Left lung (tissue), 10 donors: ENCODE results near the gene STX5. TPM values are rescaled to one million over a fixed set of nuclear protein-coding genes. Genes with fewer than 3 reads are reported as not detected.

ENCODE experiments used
- ATAC-seq: fragments of 200-7000 bp; cut with Tn5 transposase; one replicate; pipeline ENCODE4 v1.9.1; 2020; ENCODE audit warnings: moderate library complexity
- DNase-seq, 4 donors: peaks; one replicate each; pipeline ENCODE4 v3.0.0-alpha.2; 2013 to 2020
- H3K27ac ChIP-seq, 2 donors: fragments of 200-600 bp; sonication (generic) in 1 of 2; one replicate each; pipeline versions ENCODE4 v1.5.0 to v1.8.0; 2020 to 2021
- H3K27me3 ChIP-seq, 2 donors: fragments of 200-600 bp; sonication (generic) in 1 of 2; one replicate each; pipeline versions ENCODE4 v1.5.0 to v1.8.0; 2020 to 2021
- H3K36me3 ChIP-seq, 2 donors: fragments of 200-600 bp; sonication (generic) in 1 of 2; one replicate each; pipeline versions ENCODE4 v1.5.0 to v1.8.0; 2020 to 2021
- H3K4me1 ChIP-seq, 2 donors: fragments of 200-600 bp; one replicate each; pipeline ENCODE4 v1.8.0; 2021
- H3K4me3 ChIP-seq, 2 donors: fragments of 200-600 bp; sonication (generic) in 1 of 2; one replicate each; pipeline versions ENCODE4 v1.5.0 to v1.8.0; 2020 to 2021; ENCODE audit warnings: mild to moderate bottlenecking in 1 of 2
- H3K9me3 ChIP-seq, 2 donors: fragments of 200-600 bp; sonication (generic) in 1 of 2; one replicate each; pipeline versions ENCODE4 v1.5.0 to v1.8.0; 2020 to 2021
- CTCF ChIP-seq, 2 donors: fragments of 200-600 bp; sonication (generic) in 1 of 2; IDR thresholded peaks; one replicate each; pipeline versions ENCODE4 v1.5.0 to v1.8.0; 2021; ENCODE audit warnings: antibody characterized with exemption in 2 of 2
- intact Hi-C, 2 donors: fragments of 100-400 bp; cut with DNase I; formaldehyde crosslinking; loops; one replicate each; pipeline versions ENCODE4 v1.11.2 to v1.14.2; 2022
- polyA plus RNA-seq, 6 donors: library from polyadenylated mRNA; unstranded; fragments of 120-200 nt; gene quantifications; one replicate each; pipeline ENCODE4 v1.2.1, GENCODE V29; 2013; ENCODE audit not compliant: insufficient read length in 6 of 6
- total RNA-seq, 2 donors: library from RNA; stranded (reverse); fragmentation: NEBNext Ultra II Directional; extraction: Animal tissue kit (Norgen Biotek cat#: 25700); gene quantifications; one replicate each; pipeline ENCODE4 v1.2.1, GENCODE V29; 2021
- donor health status: DM: no; HTN: yes; CAD: no.
- donor health status: DM: no; HTN: no; CAD: no.

Gene STX5
- total and polyA plus RNA-seq, 8 donors, result 38.9 to 55.7 (median 50.4) TPM

- no peak for DNase-seq
- TF ChIP-seq CTCF (IDR thresholded peaks at IDR 0.05), result no peak
- Histone ChIP-seq H3K27me3 (no peaks in the 10 kb centered on the region), H3K36me3 (peaks cover 0 to 26% of the 10 kb centered on the region in 2 donors), H3K27ac (peak overlapping the region; percentile 99), H3K9me3 (no peaks in the 10 kb centered on the region), H3K4me1 (peaks cover 30 to 38% of the 10 kb centered on the region in 2 donors), H3K4me3 (peak overlapping the region in 1 of 2 donors; percentile 92)
- intact Hi-C loops, result no loop called here
- ATAC-seq, result no peak
These were observed 47.6 kb upstream of the STX5 start for GRCh38 chr11:62879235-62879978.

- ATAC-seq, result no peak
- H3K36me3 ChIP-seq, result no peaks in the 10 kb centered on the region
- no peaks in the 10 kb centered on the region for H3K27me3 ChIP-seq
- DNase-seq, result no peak
- H3K27ac ChIP-seq, result no peak overlapping the region
- TF ChIP-seq CTCF (IDR thresholded peaks at IDR 0.05), result no peak
- no peaks in the 10 kb centered on the region for H3K9me3 ChIP-seq
- intact Hi-C loops, result no loop called here
- H3K4me1 ChIP-seq, result peaks cover 8 to 18% of the 10 kb centered on the region in 2 donors
- no peak overlapping the region for H3K4me3 ChIP-seq
These were observed 44.9 kb upstream of the STX5 start for GRCh38 chr11:62876712-62877111.

- ATAC-seq (no peak), DNase-seq (no peak)
- Histone ChIP-seq H3K4me3 (no peak overlapping the region), H3K27ac (no peak overlapping the region), H3K36me3 (no peaks in the 10 kb centered on the region), H3K9me3 (no peaks in the 10 kb centered on the region), H3K27me3 (no peaks in the 10 kb centered on the region), H3K4me1 (peaks cover 8 to 18% of the 10 kb centered on the region in 2 donors)
- no peak for TF ChIP-seq CTCF (IDR thresholded peaks at IDR 0.05)
- intact Hi-C loops, result no loop called here
These were observed 44.0 kb upstream of the STX5 start for GRCh38 chr11:62875698-62876478.

GRCh38 chr11:62874851-62875250 lies 43.0 kb upstream of the STX5 start:
- Histone ChIP-seq H3K9me3 (no peaks in the 10 kb centered on the region), H3K4me1 (peaks cover 6 to 11% of the 10 kb centered on the region in 2 donors), H3K36me3 (no peaks in the 10 kb centered on the region), H3K27me3 (no peaks in the 10 kb centered on the region), H3K4me3 (no peak overlapping the region), H3K27ac (no peak overlapping the region)
- ATAC-seq (no peak), DNase-seq (no peak)
- intact Hi-C loops, result no loop called here
- no peak for TF ChIP-seq CTCF (IDR thresholded peaks at IDR 0.05)

GRCh38 chr11:62865635-62866034 lies 33.8 kb upstream of the STX5 start:
- ATAC-seq, result no peak
- H3K27me3 ChIP-seq, result no peaks in the 10 kb centered on the region
- intact Hi-C loops, result no loop called here
- peaks cover 0 to 7% of the 10 kb centered on the region in 2 donors for H3K4me1 ChIP-seq
- no peak for TF ChIP-seq CTCF (IDR thresholded peaks at IDR 0.05)
- no peak for DNase-seq
- H3K4me3 ChIP-seq, result no peak overlapping the region
- H3K27ac ChIP-seq, result no peak overlapping the region
- H3K9me3 ChIP-seq, result no peaks in the 10 kb centered on the region
- H3K36me3 ChIP-seq, result no peaks in the 10 kb centered on the region
